Measurements from ENCODE around the gene NID1.
"Not testable (repeated sequence)": the region's sequence is repeated elsewhere in the genome, so short reads cannot be mapped to it uniquely, and the experiment has no call there.

NID1 gene

GRCh38 chr1:235938709-235939479 is 126.0 kb downstream of the NID1 start:
- DNase-seq (ENCODE audit: low read depth, low spot score) = no peak

- no peak for DNase-seq (ENCODE audit: low read depth, low spot score)
Observed at GRCh38 chr1:235937123-235937522, 127.8 kb downstream of the NID1 start.

GRCh38 chr1:235935235-235936225 is 129.4 kb downstream of the NID1 start:
- DNase-seq (ENCODE audit: low read depth, low spot score) = no peak

- DNase-seq (ENCODE audit: low read depth, low spot score) = no peak
Observed at GRCh38 chr1:235933766-235934116, 131.1 kb downstream of the NID1 start.

GRCh38 chr1:235933017-235933765 is 131.7 kb downstream of the NID1 start:
- no peak for DNase-seq (ENCODE audit: low read depth, low spot score)

- no peak for DNase-seq (ENCODE audit: low read depth, low spot score)
Observed at GRCh38 chr1:235932090-235932510, 132.8 kb downstream of the NID1 start.

- no peak for DNase-seq (ENCODE audit: low read depth, low spot score)
Observed at GRCh38 chr1:235931171-235931738, 133.6 kb downstream of the NID1 start.

- no peak for DNase-seq (ENCODE audit: low read depth, low spot score)
Observed at GRCh38 chr1:235930543-235930942, 134.3 kb downstream of the NID1 start.

GRCh38 chr1:235929216-235929615 is 135.7 kb downstream of the NID1 start:
- no peak for DNase-seq (ENCODE audit: low read depth, low spot score)

GRCh38 chr1:235928197-235928596 is 136.7 kb downstream of the NID1 start:
- DNase-seq (ENCODE audit: low read depth, low spot score) = no peak

GRCh38 chr1:235927551-235927950 is 137.3 kb downstream of the NID1 start:
- not testable (repeated sequence) for DNase-seq (ENCODE audit: low read depth, low spot score)

Data from iPS DF 19.7 (cell line).